Astrocyte (in vitro differentiated cells and primary cell): ENCODE measurements around the gene ZBTB7C.

ENCODE experiments used
- CTCF ChIP-seq: IDR thresholded peaks from 2 replicates; pipeline ENCODE4 v1.5.1; 2011; ENCODE audit warnings: low read depth, mild to moderate bottlenecking, inconsistent platforms, low read length, moderate library complexity; ENCODE audit not compliant: insufficient read depth
- EZH2 ChIP-seq: IDR thresholded peaks from 2 replicates; pipeline ENCODE4 v1.6.1; 2012; ENCODE audit warnings: mild to moderate bottlenecking, low read length, inconsistent platforms; ENCODE audit not compliant: insufficient read depth

GRCh38 chr18:48137374-48138081, 271.7 kb downstream of the ZBTB7C start:
- no peak for TF ChIP-seq CTCF
- TF ChIP-seq EZH2, result no peak
